Lower lobe of right lung (tissue), 2 donors: ENCODE data around the gene ALDH2. TPM values are rescaled to one million over a fixed set of nuclear protein-coding genes. Genes with fewer than 3 reads are reported as not detected.
"Not testable (repeated sequence)": the region's sequence is repeated elsewhere in the genome, so short reads cannot be mapped to it uniquely, and the experiment has no call there.

Experiments
- ATAC-seq, 2 donors: fragments of 200-7000 bp; cut with Tn5 transposase; one replicate each; pipeline ENCODE4 v1.9.1; 2020 to 2022; ENCODE audit warnings: mild to moderate bottlenecking in 2 of 2, moderate library complexity in 2 of 2
- DNase-seq: peaks from one replicate; pipeline ENCODE4 v3.0.0-alpha.2; 2020
- H3K27ac ChIP-seq: fragments of 200-600 bp; one replicate; pipeline ENCODE4 v1.8.0; 2022
- H3K27me3 ChIP-seq: fragments of 200-600 bp; one replicate; pipeline ENCODE4 v1.8.0; 2022; ENCODE audit warnings: low read depth
- H3K36me3 ChIP-seq: fragments of 200-600 bp; one replicate; pipeline ENCODE4 v1.8.0; 2022; ENCODE audit warnings: mild to moderate bottlenecking
- H3K4me1 ChIP-seq: fragments of 200-600 bp; one replicate; pipeline ENCODE4 v1.8.0; 2022
- H3K4me3 ChIP-seq: fragments of 200-600 bp; one replicate; pipeline ENCODE4 v1.8.0; 2022; ENCODE audit warnings: mild to moderate bottlenecking
- H3K9me3 ChIP-seq: fragments of 200-600 bp; one replicate; pipeline ENCODE4 v1.8.0; 2022
- intact Hi-C: fragments of 100-400 bp; cut with DNase I; formaldehyde crosslinking; loops from one replicate; pipeline ENCODE4 v1.11.0; 2022
- total RNA-seq: library from RNA; stranded (reverse); fragmentation: NEBNext Ultra II Directional; extraction: Animal tissue kit (Norgen Biotek cat#: 25700); gene quantifications from one replicate; pipeline ENCODE4 v1.2.1, GENCODE V29; 2021
- TF ChIP-seq, protein P1 (sequence below): fragments of 200-600 bp; IDR thresholded peaks from one replicate; pipeline ENCODE4 v1.8.0; 2022; ENCODE audit warnings: antibody characterized with exemption, mild to moderate bottlenecking
- donor health status: DM: no; HTN: yes; CAD: no; lungs with severe emphysema.

The ALDH2 gene
- total RNA-seq, 1 donor from 2014 or later: 499 TPM

DNA sequence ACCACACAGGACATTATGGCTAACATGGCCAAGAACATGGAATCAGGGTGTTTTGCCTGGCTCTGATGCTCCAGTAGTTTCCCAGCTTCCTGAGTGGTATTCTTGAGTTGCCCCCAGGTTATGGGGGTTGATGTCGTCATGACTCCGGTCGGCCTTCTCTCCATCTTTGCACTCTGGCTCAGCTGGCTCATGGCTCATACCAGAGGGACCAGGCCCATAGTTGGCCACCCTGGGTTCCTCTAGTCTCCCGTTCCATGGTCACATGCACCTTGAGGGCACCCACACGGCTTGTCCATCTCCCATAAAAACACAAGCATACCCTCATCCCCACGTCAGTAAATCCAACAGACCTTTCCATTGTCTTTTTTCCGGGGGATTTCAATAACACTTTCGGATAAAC, 51.6 kb downstream of the ALDH2 start:
- DNase-seq (no peak), ATAC-seq (no peak)
- Histone ChIP-seq H3K27me3 (no peaks in the 10 kb centered on the region), H3K4me3 (no peak overlapping the region), H3K9me3 (no peaks in the 10 kb centered on the region), H3K27ac (no peak overlapping the region), H3K36me3 (no peaks in the 10 kb centered on the region), H3K4me1 (peaks cover 3% of the 10 kb centered on the region)
- intact Hi-C loops: no loop called here
- TF ChIP-seq, protein P1, sequence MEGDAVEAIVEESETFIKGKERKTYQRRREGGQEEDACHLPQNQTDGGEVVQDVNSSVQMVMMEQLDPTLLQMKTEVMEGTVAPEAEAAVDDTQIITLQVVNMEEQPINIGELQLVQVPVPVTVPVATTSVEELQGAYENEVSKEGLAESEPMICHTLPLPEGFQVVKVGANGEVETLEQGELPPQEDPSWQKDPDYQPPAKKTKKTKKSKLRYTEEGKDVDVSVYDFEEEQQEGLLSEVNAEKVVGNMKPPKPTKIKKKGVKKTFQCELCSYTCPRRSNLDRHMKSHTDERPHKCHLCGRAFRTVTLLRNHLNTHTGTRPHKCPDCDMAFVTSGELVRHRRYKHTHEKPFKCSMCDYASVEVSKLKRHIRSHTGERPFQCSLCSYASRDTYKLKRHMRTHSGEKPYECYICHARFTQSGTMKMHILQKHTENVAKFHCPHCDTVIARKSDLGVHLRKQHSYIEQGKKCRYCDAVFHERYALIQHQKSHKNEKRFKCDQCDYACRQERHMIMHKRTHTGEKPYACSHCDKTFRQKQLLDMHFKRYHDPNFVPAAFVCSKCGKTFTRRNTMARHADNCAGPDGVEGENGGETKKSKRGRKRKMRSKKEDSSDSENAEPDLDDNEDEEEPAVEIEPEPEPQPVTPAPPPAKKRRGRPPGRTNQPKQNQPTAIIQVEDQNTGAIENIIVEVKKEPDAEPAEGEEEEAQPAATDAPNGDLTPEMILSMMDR: no peak

DNA sequence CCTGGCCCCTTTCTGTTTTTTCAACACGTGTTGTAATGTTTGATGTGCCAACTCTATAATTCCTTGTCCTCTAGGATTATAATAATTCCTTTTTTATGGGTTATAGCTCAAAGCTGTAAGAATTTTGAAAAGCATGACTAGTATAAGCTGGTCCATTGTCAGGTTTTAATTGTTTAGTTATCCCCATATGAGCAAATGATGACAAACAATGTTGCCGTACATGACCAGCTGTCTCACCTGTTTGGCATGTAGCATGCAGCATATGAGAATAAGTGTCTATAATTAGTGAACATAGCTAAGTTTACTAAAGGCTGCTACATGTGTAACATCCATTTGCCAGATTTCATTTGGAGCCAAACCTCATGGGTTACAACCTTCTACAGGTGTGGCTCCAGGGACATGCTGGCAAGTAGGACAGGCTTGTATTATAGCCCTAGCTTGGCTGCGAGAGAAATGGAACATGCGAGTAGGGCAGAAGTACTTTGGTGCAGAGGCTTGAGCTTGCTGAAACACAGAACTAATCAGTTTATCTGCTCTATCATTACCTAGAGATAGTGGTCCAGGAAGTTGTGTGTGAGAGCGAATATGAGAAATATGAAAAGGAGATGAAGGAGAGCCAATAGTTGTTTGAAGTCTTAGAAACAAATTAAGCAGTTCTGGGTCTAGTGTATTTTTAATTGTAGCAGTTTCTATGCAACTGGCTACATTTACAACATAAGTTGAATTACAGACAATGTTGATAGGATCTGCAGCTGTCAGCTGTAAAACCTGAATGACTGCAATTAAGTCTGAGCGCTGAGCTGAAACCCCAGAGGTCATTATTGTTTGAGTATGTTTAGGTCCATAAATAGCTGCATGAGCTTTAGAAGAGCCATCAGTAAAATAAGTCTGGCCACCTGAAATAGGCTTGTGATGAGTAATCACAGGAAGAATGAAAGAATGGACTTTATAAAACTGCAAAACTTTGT, 52.7 kb downstream of the ALDH2 start:
- Histone ChIP-seq H3K4me3 (no peak overlapping the region), H3K4me1 (peaks cover 10% of the 10 kb centered on the region), H3K27me3 (no peaks in the 10 kb centered on the region), H3K36me3 (no peaks in the 10 kb centered on the region), H3K27ac (no peak overlapping the region), H3K9me3 (no peaks in the 10 kb centered on the region)
- ATAC-seq: no peak
- intact Hi-C loops: no loop called here
- TF ChIP-seq, protein P1: no peak
- no peak for DNase-seq

DNA sequence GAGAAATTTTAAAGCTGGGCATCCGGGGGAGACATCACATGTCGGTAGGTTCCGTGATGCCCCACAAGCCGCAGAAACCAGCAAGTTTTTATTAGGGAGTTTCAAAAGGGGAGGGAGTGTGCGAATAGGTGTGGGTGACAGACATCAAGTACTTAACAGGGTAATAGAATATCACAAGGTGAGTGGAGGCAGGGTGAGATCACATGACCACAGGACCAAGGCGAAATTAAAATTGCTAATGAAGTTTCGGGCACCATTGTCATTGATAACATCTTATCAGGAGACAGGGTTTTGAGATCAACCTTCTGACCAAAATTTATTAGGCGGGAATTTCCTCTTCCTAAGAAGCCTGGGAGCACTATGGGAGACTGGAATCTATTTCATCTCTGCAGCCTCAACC, 54.1 kb downstream of the ALDH2 start:
- H3K27me3 ChIP-seq, intact Hi-C loops, DNase-seq, H3K27ac ChIP-seq, ATAC-seq, H3K36me3 ChIP-seq, H3K9me3 ChIP-seq, H3K4me3 ChIP-seq: not testable (repeated sequence)
- H3K4me1 ChIP-seq: peaks cover 10% of the 10 kb centered on the region

DNA sequence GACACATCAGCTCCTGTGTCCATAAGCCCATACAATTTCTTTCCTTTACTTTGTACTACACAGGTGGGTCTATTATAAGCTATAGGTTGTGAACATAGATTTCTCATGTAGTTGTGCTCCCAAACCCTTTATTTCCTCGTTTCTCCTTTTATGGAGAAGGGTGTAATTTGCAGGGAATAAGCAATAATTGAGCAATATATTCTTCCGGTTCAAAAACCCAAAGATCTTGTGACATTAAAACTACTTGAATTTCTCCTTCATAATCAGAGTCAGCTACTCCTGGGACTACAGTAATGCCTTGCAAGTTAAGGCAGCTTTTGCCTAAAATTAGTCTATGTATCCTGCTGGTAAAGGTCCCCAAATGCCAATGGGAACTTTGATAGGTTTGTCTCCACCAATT, 56.2 kb downstream of the ALDH2 start:
- H3K9me3 ChIP-seq: no peaks in the 10 kb centered on the region
- DNase-seq (no peak), ATAC-seq (no peak)
- H3K36me3 ChIP-seq: no peaks in the 10 kb centered on the region
- no peak overlapping the region for H3K4me3 ChIP-seq
- intact Hi-C loops: no loop called here
- peaks cover 10% of the 10 kb centered on the region for H3K4me1 ChIP-seq
- H3K27me3 ChIP-seq: no peaks in the 10 kb centered on the region
- TF ChIP-seq, protein P1: no peak
- peak overlapping the region; percentile 56 for H3K27ac ChIP-seq

DNA sequence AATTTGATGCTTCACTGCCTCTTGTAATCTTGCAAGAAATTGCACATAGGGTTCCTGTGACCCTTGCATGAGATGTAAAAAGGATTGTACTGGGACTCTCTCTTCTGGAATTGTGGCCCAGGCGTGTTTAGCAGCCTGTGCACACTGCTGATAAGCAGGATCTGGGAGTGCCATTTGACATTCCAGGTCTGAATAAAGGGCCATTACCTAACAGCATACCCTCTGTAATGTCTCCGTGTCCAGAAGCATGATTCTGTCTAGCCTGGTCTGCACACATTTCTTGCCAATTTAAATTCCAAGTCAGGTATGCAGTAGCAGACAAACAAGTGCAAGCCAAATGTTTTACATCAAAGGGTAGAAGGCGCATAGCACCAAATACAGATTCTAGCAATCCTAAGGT, 57.2 kb downstream of the ALDH2 start:
- no peaks in the 10 kb centered on the region for H3K36me3 ChIP-seq
- H3K9me3 ChIP-seq: no peaks in the 10 kb centered on the region
- H3K27ac ChIP-seq: peak overlapping the region; percentile 15
- intact Hi-C loops: no loop called here
- H3K4me1 ChIP-seq: peaks cover 10% of the 10 kb centered on the region
- no peak overlapping the region for H3K4me3 ChIP-seq
- ATAC-seq (peak; percentile 75 to 85), DNase-seq (no peak)
- no peaks in the 10 kb centered on the region for H3K27me3 ChIP-seq
- TF ChIP-seq, protein P1: no peak

DNA sequence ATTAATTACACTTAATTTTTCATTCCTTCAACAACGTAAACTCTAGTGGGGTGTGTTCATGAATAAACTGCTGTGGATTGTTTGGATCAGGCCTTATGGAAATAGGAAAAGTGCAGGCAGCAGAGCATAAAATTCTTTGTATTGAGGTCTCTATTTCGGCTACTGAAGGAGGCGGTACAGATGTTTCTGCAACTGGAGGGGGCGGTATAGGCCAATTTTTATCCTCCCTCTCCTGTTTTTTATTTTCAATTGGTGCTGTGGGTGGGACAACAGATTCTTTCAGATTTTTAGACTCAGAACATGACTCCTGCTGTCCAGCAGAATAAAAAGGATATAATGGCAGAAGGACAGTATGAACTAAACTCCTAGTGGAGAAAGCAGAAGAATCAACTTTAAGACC, 57.6 kb downstream of the ALDH2 start:
- H3K36me3 ChIP-seq, H3K9me3 ChIP-seq, H3K4me3 ChIP-seq, intact Hi-C loops, H3K27me3 ChIP-seq, DNase-seq: not testable (repeated sequence)
- peak overlapping the region; percentile 15 for H3K27ac ChIP-seq
- ATAC-seq: peak in 1 of 2 donors; percentile 63
- TF ChIP-seq, protein P1: peak; percentile 41
- peaks cover 10% of the 10 kb centered on the region for H3K4me1 ChIP-seq
